Fibroblast of skin of scalp (primary cell): ENCODE results near the gene PTPRN2.
"Not testable (repeated sequence)": the region's sequence is repeated elsewhere in the genome, so short reads cannot be mapped to it uniquely, and the experiment has no call there.

ENCODE experiments used
- DNase-seq: peaks from one replicate; pipeline ENCODE4 v3.0.0-alpha.2; 2013

The PTPRN2 gene

GRCh38 chr7:158458716-158459282 is 128.8 kb downstream of the PTPRN2 start:
- no peak for DNase-seq

GRCh38 chr7:158458096-158458495 is 129.5 kb downstream of the PTPRN2 start:
- DNase-seq, result no peak

DNA sequence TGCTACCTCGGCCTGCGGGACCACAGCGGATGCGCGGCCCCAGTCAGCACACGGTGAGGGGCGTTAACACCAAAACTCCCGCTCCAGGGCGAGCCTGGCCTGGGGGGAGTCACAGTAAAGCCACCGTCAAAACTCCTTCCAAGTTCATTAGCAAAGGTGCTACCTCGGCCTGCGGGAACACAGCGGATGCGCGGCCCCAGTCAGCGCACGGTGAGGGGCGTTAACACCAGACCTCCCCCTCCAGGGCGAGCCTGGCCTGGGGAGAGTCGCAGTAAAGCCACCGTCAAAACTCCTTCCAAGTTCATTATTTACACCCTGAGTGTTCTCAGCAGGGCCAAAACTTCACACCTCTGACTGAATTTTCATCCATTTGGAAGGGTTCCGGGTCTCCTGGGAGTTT is 130.0 kb downstream of the PTPRN2 start:
- DNase-seq, result not testable (repeated sequence)

- DNase-seq, result no peak
Measured at GRCh38 chr7:158454631-158455030, 133.0 kb downstream of the PTPRN2 start.

DNA sequence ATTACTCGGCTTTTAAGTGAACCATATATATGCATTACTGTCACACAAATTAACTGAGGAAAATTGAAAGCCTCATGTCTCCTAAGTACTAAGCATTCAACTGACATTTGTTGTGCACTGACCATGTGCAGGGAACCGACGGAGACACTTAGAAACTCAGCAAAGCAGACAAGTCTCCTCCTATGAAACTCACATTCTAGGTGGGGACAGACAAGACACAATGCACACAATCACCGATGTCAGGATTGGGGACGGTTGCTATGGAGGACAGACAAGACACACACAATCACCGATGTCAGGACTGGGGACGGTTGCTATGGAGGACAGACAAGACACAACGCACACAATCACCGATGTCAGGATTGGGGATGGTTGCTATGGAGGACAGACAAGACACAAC is 134.0 kb downstream of the PTPRN2 start:
- DNase-seq, result no peak

GRCh38 chr7:158452331-158452730 is 135.3 kb downstream of the PTPRN2 start:
- DNase-seq, result no peak

DNA sequence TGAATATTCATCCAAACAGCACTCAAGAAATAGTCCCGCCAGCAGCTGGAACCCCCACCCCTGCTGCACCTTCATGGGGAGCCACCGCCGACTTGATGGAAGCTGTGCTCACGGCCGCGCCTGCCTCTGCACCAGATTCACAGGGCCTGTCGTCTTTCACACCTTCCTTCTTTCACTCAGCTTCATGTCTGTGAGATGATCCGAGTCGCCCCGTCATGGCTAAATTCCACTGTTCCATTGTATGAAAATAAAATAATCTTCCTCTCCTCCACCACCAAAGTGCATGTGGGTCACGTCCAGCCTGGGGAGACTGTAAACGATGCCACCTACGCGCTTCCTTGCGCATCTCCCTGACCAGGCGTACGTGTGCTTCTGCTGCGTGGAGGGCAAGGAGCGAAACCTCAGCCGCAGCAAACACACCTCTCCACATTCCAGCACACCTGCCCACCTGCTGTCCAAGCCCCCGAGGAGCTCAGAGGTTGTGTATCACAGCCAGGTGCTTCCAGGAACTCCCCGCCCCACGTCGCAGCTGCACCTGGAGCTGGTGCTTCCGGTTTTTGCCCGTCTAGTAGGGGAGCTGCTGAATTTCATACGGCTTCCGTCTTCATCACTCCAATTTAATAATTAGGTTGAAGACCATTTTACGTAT is 137.0 kb downstream of the PTPRN2 start:
- no peak for DNase-seq

DNA sequence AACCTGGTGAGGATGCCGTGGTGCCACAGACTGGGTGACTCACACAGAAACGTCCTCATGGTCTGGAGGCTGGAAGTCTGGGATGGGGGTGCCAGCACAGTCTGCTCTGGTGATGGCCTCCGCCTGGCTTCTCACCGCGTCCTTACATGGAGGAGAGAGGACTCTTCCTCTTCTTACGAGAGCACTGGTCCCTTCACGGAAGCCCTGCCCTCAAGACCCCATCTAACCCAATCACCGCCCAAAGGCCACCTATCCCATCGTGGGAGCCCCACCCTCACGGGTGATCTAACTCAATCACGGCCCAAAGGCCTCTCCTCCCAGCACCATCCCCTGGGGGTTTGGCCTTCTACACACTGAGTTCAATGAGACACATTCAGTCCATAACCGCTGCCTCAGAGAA is 137.7 kb downstream of the PTPRN2 start:
- DNase-seq, result no peak

GRCh38 chr7:158449266-158449665 is 138.4 kb downstream of the PTPRN2 start:
- no peak for DNase-seq

GRCh38 chr7:158448430-158449100 is 139.1 kb downstream of the PTPRN2 start:
- no peak for DNase-seq

- no peak for DNase-seq
Measured at GRCh38 chr7:158447506-158448171, 140.0 kb downstream of the PTPRN2 start.

DNA sequence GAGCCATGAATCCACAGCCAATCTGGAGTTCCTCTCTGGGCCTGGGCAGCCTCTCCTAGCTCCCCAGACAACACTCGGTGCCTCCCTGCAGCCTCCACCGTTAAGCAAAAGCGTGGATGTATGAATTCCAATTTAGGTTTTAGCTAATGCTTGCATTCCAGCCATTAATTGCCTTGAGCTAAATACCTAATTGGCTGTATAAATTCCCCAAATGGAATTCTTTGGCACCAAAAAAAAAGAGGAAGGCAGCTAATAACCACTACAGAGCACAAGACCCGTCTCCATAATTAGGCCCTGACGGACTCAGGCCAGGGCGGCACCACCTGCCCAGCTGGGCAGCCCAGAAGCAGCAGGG is 140.5 kb downstream of the PTPRN2 start:
- no peak for DNase-seq

- no peak for DNase-seq
Measured at GRCh38 chr7:158446706-158447105, 140.9 kb downstream of the PTPRN2 start.

- no peak for DNase-seq
Measured at GRCh38 chr7:158446281-158446680, 141.3 kb downstream of the PTPRN2 start.

GRCh38 chr7:158445421-158446175 is 142.0 kb downstream of the PTPRN2 start:
- no peak for DNase-seq

DNA sequence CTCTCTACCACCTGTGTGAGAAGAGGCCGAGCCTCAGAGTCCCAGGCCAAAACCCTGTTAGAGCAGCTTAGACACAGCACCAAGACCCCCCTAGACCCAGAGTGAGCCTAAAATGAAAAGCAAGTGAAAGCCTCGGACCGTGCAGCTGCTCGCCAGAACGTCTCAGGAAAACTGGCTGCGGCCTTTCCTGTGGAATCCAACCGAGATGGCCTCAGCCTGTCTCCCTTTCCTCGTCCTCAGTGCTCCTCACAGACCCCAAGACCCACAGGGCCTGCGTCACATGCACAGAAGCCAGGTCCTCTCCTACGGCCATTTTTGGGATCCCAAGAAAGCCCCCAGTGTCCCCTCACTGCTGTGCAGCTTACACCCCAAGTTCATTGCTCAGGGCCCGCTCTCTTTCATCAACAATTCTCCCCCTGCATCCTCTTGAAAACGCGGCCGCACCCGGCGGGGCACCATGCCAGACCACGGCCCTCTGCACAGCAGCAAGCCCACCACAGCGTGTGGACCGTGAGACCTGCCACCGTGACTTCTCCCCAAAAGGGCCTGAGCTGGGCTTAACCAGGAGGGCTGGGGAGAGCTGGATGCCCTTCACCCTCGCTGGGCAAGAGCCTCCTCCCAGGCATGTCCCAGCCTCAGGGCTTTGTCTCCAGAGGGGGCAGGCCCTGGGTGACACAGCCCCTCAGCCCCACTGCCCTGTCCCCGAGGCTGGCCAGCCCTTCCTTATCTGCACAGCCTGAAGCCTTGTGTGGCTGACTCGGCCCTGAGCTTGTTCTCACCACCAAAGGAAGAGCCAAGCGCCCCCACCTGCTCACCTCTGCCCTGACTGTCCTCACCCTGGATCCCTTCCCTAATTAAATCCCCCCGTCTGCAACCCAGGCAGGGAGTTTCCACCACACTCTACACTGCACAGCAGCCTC is 142.9 kb downstream of the PTPRN2 start:
- DNase-seq, result no peak

- DNase-seq, result no peak
Measured at GRCh38 chr7:158443688-158444483, 143.7 kb downstream of the PTPRN2 start.

DNA sequence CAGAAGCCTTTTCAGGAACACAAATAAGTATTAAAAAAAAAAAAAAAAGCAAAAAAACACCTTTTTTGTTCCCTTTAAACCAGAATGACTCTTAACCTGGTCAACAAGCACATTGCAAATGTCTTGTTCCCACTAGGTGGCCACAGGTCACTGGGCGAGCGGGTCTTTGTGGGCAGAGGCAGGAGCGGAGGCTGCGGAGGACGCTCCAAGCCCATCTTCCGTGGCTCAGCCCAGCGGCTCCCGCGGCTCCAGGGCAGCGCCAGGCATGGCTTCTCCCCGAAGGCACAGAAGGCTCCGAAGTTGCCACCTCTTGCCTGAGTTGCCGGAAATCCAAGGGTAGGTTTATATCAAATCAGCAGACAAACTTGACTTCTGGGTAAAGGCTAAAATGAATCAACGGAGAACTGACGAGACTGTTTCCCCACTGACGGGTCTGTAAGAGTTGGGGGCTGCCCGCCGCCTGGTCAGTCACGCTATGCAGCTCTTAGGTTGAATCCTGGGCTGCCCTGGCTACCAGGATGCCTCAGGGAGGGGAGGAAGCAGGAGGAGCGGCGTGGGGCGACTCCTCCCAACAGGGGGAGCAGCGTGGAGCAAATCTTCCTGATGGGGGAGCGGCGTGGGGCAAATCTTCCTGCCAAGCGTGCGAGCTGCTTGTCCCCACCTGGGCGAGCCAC is 144.5 kb downstream of the PTPRN2 start:
- no peak for DNase-seq

DNA sequence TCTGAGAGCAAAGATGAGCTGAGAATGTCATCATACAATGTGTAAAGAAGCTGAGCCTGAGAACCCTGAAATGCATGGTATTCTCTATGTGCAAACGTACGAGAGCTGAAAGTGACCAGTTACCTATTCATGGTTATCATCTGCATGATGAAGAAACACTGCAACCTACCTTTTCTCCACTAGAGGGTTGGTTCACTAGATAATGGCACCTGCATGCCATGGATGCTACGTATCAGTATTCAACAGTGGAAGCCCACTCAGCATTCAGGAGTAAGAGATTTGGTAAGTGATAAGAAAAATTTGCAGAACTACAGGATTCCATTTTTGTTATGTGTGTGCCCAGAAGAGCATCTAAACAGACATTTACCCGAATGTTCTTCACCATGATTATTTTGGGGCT is 145.4 kb downstream of the PTPRN2 start:
- no peak for DNase-seq

- DNase-seq, result no peak
Measured at GRCh38 chr7:158439035-158439434, 148.6 kb downstream of the PTPRN2 start.
